ENCODE results near the gene GPAM.
A peak's percentile ranks its signal among the peaks of the same experiment; 100 is the strongest.
"Not testable (repeated sequence)": the region's sequence is repeated elsewhere in the genome, so short reads cannot be mapped to it uniquely, and the experiment has no call there.

Gene GPAM

DNA sequence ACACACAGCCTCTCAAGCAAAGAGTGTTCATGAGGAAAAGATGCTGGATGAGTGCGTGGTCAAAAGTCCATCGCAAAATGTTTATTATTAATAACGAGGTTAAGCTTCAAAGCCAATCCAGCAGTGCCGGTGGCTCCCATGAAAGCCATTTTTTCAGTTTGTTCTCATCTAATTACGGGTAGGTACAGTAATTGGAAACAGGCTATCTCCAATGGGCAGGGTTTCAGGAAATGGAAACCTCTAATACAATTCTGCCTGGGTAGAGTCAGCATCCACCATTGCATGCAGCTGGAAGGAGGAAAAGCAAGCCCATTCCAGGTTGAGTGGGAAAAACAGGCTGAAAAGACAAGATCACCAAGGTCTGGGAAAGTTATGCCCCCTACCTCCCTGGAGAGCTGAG, 57.4 kb downstream of the GPAM start:
- no peak for DNase-seq

DNA sequence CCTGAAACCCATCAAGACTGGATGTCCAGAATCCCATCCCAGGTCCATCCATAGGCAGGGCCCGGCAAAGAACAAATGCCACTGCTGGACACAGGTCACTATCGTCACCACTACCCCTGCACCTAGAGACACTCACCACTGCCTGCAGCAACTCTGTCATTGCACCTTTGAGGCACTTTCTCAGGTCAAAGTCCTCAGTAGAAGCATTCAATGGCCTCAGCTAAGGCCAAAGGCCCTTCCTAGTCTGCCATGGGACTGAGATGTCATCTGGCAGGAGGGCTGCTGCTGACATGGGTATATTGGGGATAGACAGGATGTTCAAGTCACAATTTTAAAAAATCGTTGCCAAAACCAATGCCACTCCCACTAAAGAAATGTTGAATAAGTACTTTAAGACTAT, 58.7 kb downstream of the GPAM start:
- no peak for DNase-seq

DNA sequence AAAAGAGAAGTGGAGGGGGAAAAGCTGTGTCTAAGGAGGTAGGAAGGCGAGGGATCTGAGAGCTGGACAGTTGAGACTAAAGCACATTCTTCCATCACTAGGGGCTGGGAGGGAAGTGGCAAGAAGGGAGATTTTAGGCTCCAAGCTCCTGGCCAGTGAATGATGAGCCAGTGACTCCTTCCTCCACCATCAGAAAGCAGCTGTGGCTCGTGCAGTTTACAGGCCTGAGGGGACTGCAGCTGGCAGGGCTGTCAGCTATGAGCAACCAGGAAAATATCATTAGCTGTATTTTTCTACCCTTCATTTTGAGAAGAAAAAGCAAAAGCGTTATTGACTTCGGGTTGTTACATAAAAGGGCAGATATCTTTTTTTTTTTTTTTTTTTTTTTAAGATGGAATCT, 60.7 kb downstream of the GPAM start:
- DNase-seq: no peak

DNA sequence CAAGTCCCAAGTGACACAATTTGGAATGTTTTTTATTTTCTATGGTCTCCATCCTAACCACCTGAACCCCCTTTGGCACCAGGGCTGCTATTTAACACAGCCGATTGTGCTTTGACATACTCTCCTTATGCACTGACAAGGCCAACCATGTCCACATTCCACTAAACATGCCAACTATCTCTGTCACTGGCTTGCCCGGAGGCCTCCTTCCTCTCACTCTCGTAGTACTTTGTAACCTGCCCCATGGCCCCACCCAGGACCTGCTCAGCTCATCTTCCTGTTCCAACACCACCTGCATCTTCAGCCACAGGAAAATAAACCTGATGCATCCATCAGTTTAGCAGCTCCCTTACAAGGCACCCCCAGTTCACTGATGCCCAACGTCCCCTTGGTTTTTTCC, 63.1 kb downstream of the GPAM start:
- DNase-seq: no peak

DNA sequence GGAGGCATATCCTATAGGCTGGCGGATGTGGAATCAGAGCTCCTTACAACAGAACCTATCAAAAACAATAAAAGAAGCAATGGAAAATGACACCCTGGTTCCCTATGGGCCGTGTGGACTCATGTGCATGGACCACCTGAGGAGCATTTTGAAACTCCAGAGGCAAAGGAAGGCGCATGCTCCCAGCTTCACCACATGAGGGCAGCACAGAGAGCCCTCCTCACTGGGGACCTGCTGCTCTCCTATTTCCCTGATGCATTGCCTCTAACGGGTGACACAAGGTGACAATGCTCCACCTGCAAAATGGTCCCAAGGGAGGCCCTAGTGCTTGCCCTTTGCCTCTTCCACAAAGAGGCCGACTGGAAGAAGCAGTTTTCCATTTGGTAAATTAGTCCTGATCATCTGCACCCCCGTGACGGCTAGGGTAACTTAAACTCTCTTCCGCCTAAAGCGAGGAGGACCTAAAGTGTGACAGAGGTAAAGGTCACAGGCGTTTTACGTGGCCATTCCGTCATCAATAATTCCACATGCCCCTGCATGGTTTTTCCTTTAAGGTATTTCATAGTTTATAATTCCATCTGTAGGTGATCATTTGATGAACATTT, 67.7 kb downstream of the GPAM start:
- peak; percentile 39 for DNase-seq

DNA sequence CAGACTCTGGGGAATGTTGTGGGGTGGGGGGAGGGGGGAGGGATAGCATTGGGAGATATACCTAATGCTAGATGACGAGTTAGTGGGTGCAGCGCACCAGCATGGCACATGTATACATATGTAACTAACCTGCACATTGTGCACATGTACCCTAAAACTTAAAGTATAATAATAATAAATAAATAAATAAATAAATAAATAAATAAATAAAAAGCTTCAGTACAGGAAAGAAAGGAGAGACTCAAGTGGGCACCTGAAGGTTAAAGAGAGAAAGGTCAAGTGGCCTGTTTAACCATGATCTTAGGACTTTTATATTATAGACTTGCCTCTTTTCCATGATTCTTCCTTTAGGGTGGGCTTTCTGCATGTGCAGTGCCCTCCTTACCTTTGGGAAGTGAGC, 73.8 kb downstream of the GPAM start:
- not testable (repeated sequence) for DNase-seq

Data from suppressor macrophage treated with lipopolysaccharide for 4 hours (primary cell).